ENCODE measurements around the gene GCNT2. TPM values are rescaled to one million over a fixed set of nuclear protein-coding genes. Genes with fewer than 3 reads are reported as not detected.

Gene GCNT2
- total RNA-seq, 1 experiment from 2014 or later = 42.8 TPM

- Histone ChIP-seq H3K4me1 (ENCODE audit: control insufficient read depth, insufficient read depth, low read length) (peaks cover 10% of the 10 kb centered on the region), H3K4me3 (ENCODE audit: low read depth in 2 of 2, low read length in 2 of 2) (no peak overlapping the region), H3K36me3 (ENCODE audit: control insufficient read depth, insufficient read depth, low read length) (no peaks in the 10 kb centered on the region), H3K27me3 (ENCODE audit: control insufficient read depth, insufficient read depth, low read length) (no peaks in the 10 kb centered on the region), H3K27ac (ENCODE audit: low read length) (no peak overlapping the region), H3K9me3 (ENCODE audit: control insufficient read depth, insufficient read depth, low read depth, low read length) (no peaks in the 10 kb centered on the region)
- CTCF ChIA-PET = no interaction called here
- intact Hi-C loops (cut with micrococcal nuclease; ENCODE audit: unreplicated experiment) = no loop called here
- TF ChIP-seq POLR2AphosphoS5 (IDR thresholded peaks at IDR 0.05; ENCODE audit: low read depth, low read length) = no peak
- no peak for TF ChIP-seq REST (IDR thresholded peaks at IDR 0.05; ENCODE audit: insufficient read depth in 1 of 2, low read depth in 2 of 2, low read length in 1 of 2)
- no peak for TF ChIP-seq TCF7L2 (IDR thresholded peaks at IDR 0.05; ENCODE audit: low read depth, low read length)
- TF ChIP-seq CTCF (IDR thresholded peaks at IDR 0.05) = no peak
- TF ChIP-seq SIN3A (IDR thresholded peaks at IDR 0.05; ENCODE audit: borderline replicate concordance, insufficient read depth, low read depth, low read length) = no peak
- BruUV-seq (replicated peaks) = no TSS peak
- POLR2A ChIA-PET = no interaction called here
- ATAC-seq = no peak
- in situ Hi-C loops (cut with HindIII; ENCODE audit: low pct_unique_long_range_greater_than_20kb, low sequenced_read_pairs) = no loop called here
- no peak for DNase-seq (ENCODE audit: low read depth, low spot score)
Observed at GRCh38 chr6:10550764-10551163, 29.6 kb downstream of the GCNT2 start.

GRCh38 chr6:10552270-10552810 is 31.2 kb downstream of the GCNT2 start:
- Histone ChIP-seq H3K4me1 (ENCODE audit: control insufficient read depth, insufficient read depth, low read length) (peaks cover 6% of the 10 kb centered on the region; the same call in 1 of the 2 replicates), H3K27ac (ENCODE audit: low read length) (no peak overlapping the region), H3K4me3 (ENCODE audit: low read depth in 2 of 2, low read length in 2 of 2) (no peak overlapping the region), H3K27me3 (ENCODE audit: control insufficient read depth, insufficient read depth, low read length) (no peaks in the 10 kb centered on the region), H3K36me3 (ENCODE audit: control insufficient read depth, insufficient read depth, low read length) (no peaks in the 10 kb centered on the region), H3K9me3 (ENCODE audit: control insufficient read depth, insufficient read depth, low read depth, low read length) (no peaks in the 10 kb centered on the region)
- DNase-seq (ENCODE audit: low read depth, low spot score) = no peak
- ATAC-seq = no peak
- ChIA-PET POLR2A (interaction anchor here (0.7 kb wide), 1 partner anchor 251 kb away, joined by 6 read pairs; no protein-coding TSS in a partner anchor), CTCF (no interaction called here)
- in situ Hi-C loops (cut with HindIII; ENCODE audit: low pct_unique_long_range_greater_than_20kb, low sequenced_read_pairs) = no loop called here
- intact Hi-C loops (cut with micrococcal nuclease; ENCODE audit: unreplicated experiment) = no loop called here
- no TSS peak for BruUV-seq (replicated peaks)
- TF ChIP-seq CTCF (IDR thresholded peaks at IDR 0.05) (no peak), REST (IDR thresholded peaks at IDR 0.05; ENCODE audit: insufficient read depth in 1 of 2, low read depth in 2 of 2, low read length in 1 of 2) (no peak), SIN3A (IDR thresholded peaks at IDR 0.05; ENCODE audit: borderline replicate concordance, insufficient read depth, low read depth, low read length) (no peak), TCF7L2 (IDR thresholded peaks at IDR 0.05; ENCODE audit: low read depth, low read length) (no peak), POLR2AphosphoS5 (IDR thresholded peaks at IDR 0.05; ENCODE audit: low read depth, low read length) (no peak)

Data from Panc1 (cell line).